Brain microvascular endothelial cell (primary cell): ENCODE results near the gene LRP1B.

ENCODE experiments used
- DNase-seq: peaks from one replicate; pipeline ENCODE4 v3.0.0-alpha.2; 2020
- H3K27ac ChIP-seq: fragments of 250-450 bp; sonication (Bioruptor Pico); 2 replicates; pipeline ENCODE4 v1.5.1; 2020; ENCODE audit warnings: mild to moderate bottlenecking, moderate library complexity
- H3K27me3 ChIP-seq: fragments of 250-450 bp; sonication (Bioruptor Pico); replicated peaks from 2 replicates; pipeline ENCODE4 v1.5.1; 2020; ENCODE audit warnings: mild to moderate bottlenecking
- H3K36me3 ChIP-seq: fragments of 250-450 bp; sonication (Bioruptor Pico); replicated peaks from 2 replicates; pipeline ENCODE4 v1.5.1; 2020; ENCODE audit warnings: mild to moderate bottlenecking
- H3K4me3 ChIP-seq: 2 replicates; pipeline ENCODE4 v1.5.1; 2011; ENCODE audit warnings: low read depth, mild to moderate bottlenecking, control low read depth, low read length, moderate library complexity
- CTCF ChIP-seq: IDR thresholded peaks from 2 replicates; pipeline ENCODE4 v1.5.1; 2011; ENCODE audit warnings: low read depth, mild to moderate bottlenecking, moderate library complexity, low read length, control low read depth, inconsistent platforms; ENCODE audit errors: missing control alignments
- in situ Hi-C: cut with HindIII; loops from 2 replicates; pipeline ENCODE4 v1.10.0; 2017; ENCODE audit warnings: low sequenced_read_pairs, low pct_ligation_motif_present

LRP1B gene

GRCh38 chr2:140584471-140584870, 1546.3 kb downstream of the LRP1B start:
- Histone ChIP-seq H3K27me3 (no peaks in the 10 kb centered on the region), H3K27ac (no peak overlapping the region), H3K4me3 (no peak overlapping the region), H3K36me3 (no peaks in the 10 kb centered on the region)
- TF ChIP-seq CTCF, result no peak
- in situ Hi-C loops, result no loop called here
- DNase-seq, result no peak

GRCh38 chr2:140580532-140581151, 1550.2 kb downstream of the LRP1B start:
- in situ Hi-C loops, result no loop called here
- Histone ChIP-seq H3K4me3 (no peak overlapping the region), H3K27me3 (no peaks in the 10 kb centered on the region), H3K27ac (no peak overlapping the region), H3K36me3 (no peaks in the 10 kb centered on the region)
- TF ChIP-seq CTCF, result no peak
- DNase-seq, result no peak

GRCh38 chr2:140577453-140577852, 1553.4 kb downstream of the LRP1B start:
- H3K27me3 ChIP-seq, result no peaks in the 10 kb centered on the region
- no peaks in the 10 kb centered on the region for H3K36me3 ChIP-seq
- no peak overlapping the region for H3K4me3 ChIP-seq
- no peak for DNase-seq
- TF ChIP-seq CTCF, result no peak
- no peak overlapping the region for H3K27ac ChIP-seq
- in situ Hi-C loops, result no loop called here

- Histone ChIP-seq H3K27ac (no peak overlapping the region), H3K4me3 (no peak overlapping the region), H3K36me3 (no peaks in the 10 kb centered on the region), H3K27me3 (no peaks in the 10 kb centered on the region)
- DNase-seq, result peak; percentile 53
- in situ Hi-C loops, result no loop called here
- no peak for TF ChIP-seq CTCF
These were observed 1563.1 kb downstream of the LRP1B start for GRCh38 chr2:140567734-140568133.

- Histone ChIP-seq H3K27ac (no peak overlapping the region), H3K4me3 (no peak overlapping the region), H3K27me3 (no peaks in the 10 kb centered on the region), H3K36me3 (no peaks in the 10 kb centered on the region)
- DNase-seq, result no peak
- TF ChIP-seq CTCF, result peak; percentile 2
- in situ Hi-C loops, result no loop called here
These were observed 1565.1 kb downstream of the LRP1B start for GRCh38 chr2:140565756-140566155.

- in situ Hi-C loops, result no loop called here
- H3K27ac ChIP-seq, result no peak overlapping the region
- no peak for TF ChIP-seq CTCF
- no peaks in the 10 kb centered on the region for H3K36me3 ChIP-seq
- no peaks in the 10 kb centered on the region for H3K27me3 ChIP-seq
- H3K4me3 ChIP-seq, result no peak overlapping the region
- DNase-seq, result no peak
These were observed 1575.1 kb downstream of the LRP1B start for GRCh38 chr2:140555701-140556100.
